Measurements from ENCODE around the gene CCNY. TPM values are rescaled to one million over a fixed set of nuclear protein-coding genes. Genes with fewer than 3 reads are reported as not detected.

The CCNY gene
- total RNA-seq, 4 donors from 2014 or later, result 21.7 to 27.7 (median 24.8) TPM

DNA sequence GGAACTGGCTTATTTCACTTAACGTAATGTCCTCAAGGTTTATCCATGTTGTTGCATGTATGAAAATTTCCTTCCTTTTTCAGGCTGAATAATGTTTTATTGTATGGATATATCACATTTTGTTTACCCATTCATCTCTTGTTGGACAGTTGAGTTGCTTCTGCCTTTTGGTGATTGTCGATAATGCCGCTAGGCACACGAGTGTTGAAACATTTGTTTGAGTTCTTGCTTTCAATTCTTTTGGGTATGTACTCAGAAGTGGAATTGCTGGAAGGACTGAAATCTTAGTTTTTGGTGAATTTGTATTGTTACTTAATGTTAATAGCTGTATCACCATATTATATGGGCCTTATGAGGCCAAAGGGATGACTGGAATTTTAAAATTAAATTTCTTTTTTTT is 23.6 kb downstream of the CCNY start:
- Histone ChIP-seq H3K27me3 (no peaks in the 10 kb centered on the region), H3K4me1 (peaks cover 0 to 7% (median 0%) of the 10 kb centered on the region in 4 donors), H3K4me3 (no peak overlapping the region), H3K27ac (no peak overlapping the region), H3K36me3 (no peaks in the 10 kb centered on the region), H3K9me3 (no peaks in the 10 kb centered on the region)
- DNase-seq, result no peak
- no peak for TF ChIP-seq CTCF (IDR thresholded peaks at IDR 0.05)
- no peak for TF ChIP-seq POLR2A (IDR thresholded peaks at IDR 0.05)

DNA sequence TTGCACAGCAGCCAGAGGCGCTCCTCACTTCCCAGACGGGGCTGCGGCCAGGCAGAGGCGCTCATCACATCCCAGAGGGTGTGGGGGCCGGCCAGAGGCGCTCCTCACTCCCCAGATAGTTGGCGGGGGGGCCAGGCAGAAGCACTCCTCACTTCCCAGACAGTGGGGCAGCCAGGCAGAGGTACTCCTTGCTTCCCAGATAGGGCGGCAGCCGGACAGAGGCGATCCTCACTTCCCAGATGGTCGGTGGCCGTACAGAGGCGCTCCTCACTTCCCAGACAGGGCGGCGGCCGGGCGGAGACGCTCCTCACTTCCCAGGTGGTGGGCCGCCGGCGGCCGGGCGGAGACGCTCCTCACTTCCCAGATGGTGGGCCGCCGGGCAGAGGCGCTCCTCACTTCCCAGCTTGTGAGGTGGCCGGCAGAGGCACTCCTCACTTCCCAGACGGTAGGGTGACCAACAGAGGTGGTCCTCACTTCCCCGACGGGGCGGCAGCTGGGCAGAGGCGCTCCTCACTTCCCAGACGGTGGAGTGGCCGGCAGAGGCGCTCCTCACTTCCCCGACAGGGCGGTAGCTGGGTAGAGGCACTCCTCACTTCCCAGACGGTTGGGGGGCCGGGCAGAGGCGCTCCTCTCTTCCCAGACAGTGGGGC is 26.5 kb downstream of the CCNY start:
- no peak for TF ChIP-seq CTCF (IDR thresholded peaks at IDR 0.05)
- TF ChIP-seq POLR2A (IDR thresholded peaks at IDR 0.05), result no peak
- no peak for DNase-seq
- Histone ChIP-seq H3K27me3 (no peaks in the 10 kb centered on the region), H3K36me3 (no peaks in the 10 kb centered on the region), H3K4me1 (peaks cover 0 to 26% (median 0%) of the 10 kb centered on the region in 4 donors), H3K27ac (no peak overlapping the region), H3K9me3 (no peaks in the 10 kb centered on the region), H3K4me3 (no peak overlapping the region)

- Histone ChIP-seq H3K4me3 (no peak overlapping the region), H3K9me3 (no peaks in the 10 kb centered on the region), H3K36me3 (no peaks in the 10 kb centered on the region), H3K4me1 (peaks cover 0 to 32% (median 0%) of the 10 kb centered on the region in 4 donors), H3K27ac (no peak overlapping the region), H3K27me3 (no peaks in the 10 kb centered on the region)
- TF ChIP-seq CTCF (IDR thresholded peaks at IDR 0.05), result no peak
- TF ChIP-seq POLR2A (IDR thresholded peaks at IDR 0.05), result no peak
- no peak for DNase-seq
Observed at GRCh38 chr10:35363587-35363986, 27.3 kb downstream of the CCNY start.

DNA sequence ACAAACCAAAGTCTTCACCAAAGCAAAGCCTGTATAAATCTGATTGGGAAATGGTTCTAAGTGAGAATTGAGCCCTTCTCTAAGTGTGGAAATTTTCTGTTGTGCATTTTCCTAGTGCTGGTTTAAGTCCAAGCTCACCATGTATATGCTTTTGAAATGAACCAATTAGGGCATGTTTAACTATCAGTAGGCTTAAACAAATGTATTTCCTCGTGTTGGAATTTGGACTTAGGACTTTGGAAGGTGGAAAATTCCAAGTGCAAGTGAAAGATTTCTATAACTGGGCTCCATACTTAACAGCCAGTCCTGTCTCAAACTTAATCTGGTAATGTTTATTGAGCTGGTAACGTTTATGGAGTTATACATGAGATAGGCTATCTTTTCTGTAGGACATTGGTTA is 28.5 kb downstream of the CCNY start:
- H3K36me3 ChIP-seq, result no peaks in the 10 kb centered on the region
- H3K4me3 ChIP-seq, result peak overlapping the region in 1 of 4 donors; percentile 8
- TF ChIP-seq POLR2A (IDR thresholded peaks at IDR 0.05), result peak in 1 of 2 donors; percentile 53
- peak in 1 of 6 experiments; percentile 9 for TF ChIP-seq CTCF (IDR thresholded peaks at IDR 0.05)
- no peak for DNase-seq
- H3K27ac ChIP-seq, result peak overlapping the region in 2 of 4 donors; percentile 20 to 59
- H3K4me1 ChIP-seq, result peaks cover 0 to 41% (median 0%) of the 10 kb centered on the region in 4 donors
- H3K9me3 ChIP-seq, result no peaks in the 10 kb centered on the region
- H3K27me3 ChIP-seq, result no peaks in the 10 kb centered on the region

DNA sequence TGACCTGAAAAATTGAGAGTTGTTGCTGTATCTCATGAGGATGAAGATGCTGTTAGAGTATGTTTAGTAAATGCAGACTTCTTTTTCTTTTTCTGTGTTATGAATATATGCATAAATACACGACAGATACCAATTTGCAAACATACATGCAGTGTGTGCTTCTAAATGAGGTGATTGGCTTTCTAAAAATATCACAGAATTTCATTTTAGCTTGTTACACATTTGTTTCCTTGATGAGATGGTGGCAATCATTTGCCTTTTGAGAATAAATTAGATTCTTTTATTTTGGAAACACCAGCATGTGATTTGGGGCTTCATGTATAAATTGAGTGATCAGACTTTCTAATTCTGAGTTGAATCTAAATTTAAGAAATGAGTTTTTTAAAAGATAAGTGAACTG is 29.7 kb downstream of the CCNY start:
- H3K27me3 ChIP-seq, result no peaks in the 10 kb centered on the region
- no peak overlapping the region for H3K4me3 ChIP-seq
- no peak for DNase-seq
- TF ChIP-seq CTCF (IDR thresholded peaks at IDR 0.05), result no peak
- TF ChIP-seq POLR2A (IDR thresholded peaks at IDR 0.05), result no peak
- H3K4me1 ChIP-seq, result peaks cover 0 to 41% (median 0%) of the 10 kb centered on the region in 4 donors
- H3K27ac ChIP-seq, result no peak overlapping the region
- no peaks in the 10 kb centered on the region for H3K36me3 ChIP-seq
- H3K9me3 ChIP-seq, result no peaks in the 10 kb centered on the region

Measured in Peyer's patch (tissue), 4 donors.